ENCODE measurements around the gene IGFBP4.

DNA sequence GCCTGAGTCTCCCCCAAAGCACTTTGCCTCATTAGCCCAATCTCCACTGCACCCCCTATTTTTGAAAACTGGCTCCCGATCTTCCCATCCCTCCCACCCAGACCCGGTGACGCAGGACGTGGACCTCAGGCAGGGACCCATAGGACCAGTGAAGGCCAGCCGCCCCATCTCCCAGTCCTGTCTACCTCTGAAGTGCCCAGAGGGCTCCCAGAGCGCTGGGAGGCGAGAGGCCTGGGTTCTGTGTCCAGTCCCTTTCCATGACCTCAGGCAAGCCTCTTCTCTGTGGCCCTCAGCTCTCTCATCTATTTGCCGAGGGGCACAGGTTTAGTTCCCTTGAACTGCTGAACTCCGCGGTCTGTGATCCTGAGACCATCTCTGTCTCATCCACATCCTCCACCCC is 57.5 kb downstream of the IGFBP4 start:
- TF ChIP-seq YY1 (IDR thresholded peaks at IDR 0.05; ENCODE audit: low read depth) (no peak), SIN3A (IDR thresholded peaks at IDR 0.05; ENCODE audit: borderline replicate concordance, low read depth, low read length) (no peak), POLR2AphosphoS5 (IDR thresholded peaks at IDR 0.05; ENCODE audit: low read depth, low read length) (no peak), TAF1 (IDR thresholded peaks at IDR 0.05; ENCODE audit: borderline replicate concordance, low read depth, low read length) (no peak)
